HG02852 (cell line): ENCODE data around the gene DHRS1.
"Not testable (repeated sequence)": the region's sequence is repeated elsewhere in the genome, so short reads cannot be mapped to it uniquely, and the experiment has no call there.

ENCODE experiments used
- ATAC-seq: cut with Tn5 transposase; IDR thresholded peaks from one replicate; pipeline ENCODE4 v1.9.1; 2021; ENCODE audit warnings: mild to moderate bottlenecking, moderate library complexity; ENCODE audit not compliant: unreplicated experiment

Gene DHRS1

DNA sequence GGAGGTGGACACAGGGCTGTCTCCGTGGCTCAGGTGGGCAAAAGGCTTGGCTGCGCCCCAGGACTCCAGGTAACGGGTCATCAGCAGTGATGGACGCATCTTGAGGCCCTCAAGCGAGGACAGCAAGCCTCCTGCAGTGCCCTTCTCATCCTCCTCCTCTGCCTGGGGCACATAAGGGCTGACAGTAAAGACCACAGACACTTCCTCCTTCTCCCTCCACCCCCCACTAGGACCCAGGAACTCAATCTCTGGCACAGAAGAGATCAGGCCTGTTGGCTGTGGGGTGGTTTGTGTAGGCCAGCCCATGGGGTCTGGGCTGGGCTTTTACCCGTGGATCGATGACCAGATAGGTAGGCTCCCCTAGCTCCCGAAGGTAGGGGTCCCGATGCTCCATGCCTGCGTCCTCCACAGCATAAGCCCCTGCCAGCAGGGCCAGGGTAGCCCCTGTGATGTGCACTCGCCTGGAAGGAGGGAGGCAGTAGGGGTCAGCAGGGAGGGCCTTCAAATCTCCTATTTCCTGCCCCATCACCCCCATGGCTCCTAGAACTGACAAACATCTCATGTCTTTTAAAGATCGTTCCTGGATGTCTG lies 29.6 kb upstream of the DHRS1 start:
- no peak for ATAC-seq

GRCh38 chr14:24327914-24328313 lies 28.3 kb upstream of the DHRS1 start:
- not testable (repeated sequence) for ATAC-seq

DNA sequence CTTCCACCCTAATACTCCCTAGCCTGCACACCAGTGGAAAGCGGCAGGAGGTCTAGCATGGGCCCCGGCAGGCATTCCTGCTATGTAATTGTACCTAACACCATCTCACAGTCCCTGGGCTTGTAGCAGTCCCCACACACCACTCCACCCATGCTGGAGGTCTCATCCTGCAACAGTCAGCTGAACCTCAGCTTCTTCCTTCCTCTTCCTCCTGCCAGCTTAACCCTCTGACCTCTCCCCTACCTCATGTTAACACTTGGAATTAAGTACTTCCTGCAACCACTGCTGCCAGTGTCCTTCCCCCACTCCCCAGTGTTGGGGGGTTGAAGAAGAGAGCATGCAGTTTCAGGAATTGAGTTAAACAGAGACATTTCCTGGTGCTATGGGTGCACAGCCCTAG lies 27.7 kb upstream of the DHRS1 start:
- ATAC-seq = no peak

DNA sequence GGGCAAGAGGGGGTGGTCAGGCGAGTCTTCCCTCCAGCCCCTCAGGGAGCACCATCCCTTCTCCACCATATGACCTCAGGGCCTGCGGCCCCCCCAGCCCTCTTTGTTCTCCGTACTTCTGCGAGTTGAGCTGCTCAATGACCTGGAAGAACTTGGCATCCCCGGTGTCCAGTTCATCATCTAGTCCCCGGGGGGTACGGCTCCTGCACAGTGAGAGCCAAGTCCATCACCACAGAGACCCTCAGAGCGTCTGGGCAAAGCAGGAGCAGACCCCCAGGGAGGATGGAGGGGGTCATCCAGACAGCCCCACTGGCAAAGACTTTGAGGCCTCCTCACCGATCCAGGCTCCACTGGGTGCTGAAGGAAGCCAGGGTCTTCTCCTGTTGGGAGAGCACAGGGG lies 26.4 kb upstream of the DHRS1 start:
- ATAC-seq = no peak

- ATAC-seq = no peak
These were observed 25.5 kb upstream of the DHRS1 start for GRCh38 chr14:24325041-24325530.

DNA sequence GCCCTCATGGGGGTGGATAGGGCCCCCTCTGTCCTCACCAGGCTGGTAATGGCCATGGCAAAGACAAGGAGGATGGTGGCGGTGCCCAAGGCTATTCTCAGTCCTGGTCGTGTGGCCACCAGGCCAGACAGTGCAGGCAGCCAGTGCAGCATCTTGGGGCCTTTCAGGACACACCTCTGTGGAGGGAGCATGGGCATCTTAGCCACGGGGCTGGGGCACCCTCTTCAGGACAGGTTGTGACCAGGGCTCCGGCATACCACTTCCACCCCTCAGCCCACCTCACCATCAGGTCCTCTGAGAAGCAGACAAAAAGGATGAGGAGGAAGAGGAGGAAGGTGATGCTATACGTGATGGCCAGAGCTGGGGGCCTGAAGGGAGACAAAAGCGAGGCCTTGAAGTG lies 24.4 kb upstream of the DHRS1 start:
- ATAC-seq = no peak

- ATAC-seq = no peak
These were observed 23.8 kb upstream of the DHRS1 start for GRCh38 chr14:24323341-24323740.

DNA sequence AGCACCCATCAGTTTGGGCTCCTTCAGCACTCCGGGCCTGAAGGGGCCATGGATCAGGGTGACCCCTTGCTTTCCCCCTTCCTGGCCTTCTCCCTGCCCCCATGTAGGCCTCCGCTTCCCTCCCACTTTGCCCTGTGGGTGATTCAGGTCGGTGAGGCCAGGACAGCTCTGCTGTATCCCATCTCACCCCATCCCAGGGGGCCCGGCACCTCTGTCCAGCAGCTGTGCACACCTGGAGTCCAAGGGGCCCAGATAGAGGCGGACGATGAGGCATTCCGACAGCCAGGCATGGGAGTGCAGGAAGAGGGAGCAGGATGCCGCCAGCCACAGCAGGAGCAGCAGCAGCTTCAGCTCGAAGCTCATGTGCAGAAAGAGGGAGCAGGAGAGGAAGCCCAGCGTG lies 23.1 kb upstream of the DHRS1 start:
- ATAC-seq = no peak

DNA sequence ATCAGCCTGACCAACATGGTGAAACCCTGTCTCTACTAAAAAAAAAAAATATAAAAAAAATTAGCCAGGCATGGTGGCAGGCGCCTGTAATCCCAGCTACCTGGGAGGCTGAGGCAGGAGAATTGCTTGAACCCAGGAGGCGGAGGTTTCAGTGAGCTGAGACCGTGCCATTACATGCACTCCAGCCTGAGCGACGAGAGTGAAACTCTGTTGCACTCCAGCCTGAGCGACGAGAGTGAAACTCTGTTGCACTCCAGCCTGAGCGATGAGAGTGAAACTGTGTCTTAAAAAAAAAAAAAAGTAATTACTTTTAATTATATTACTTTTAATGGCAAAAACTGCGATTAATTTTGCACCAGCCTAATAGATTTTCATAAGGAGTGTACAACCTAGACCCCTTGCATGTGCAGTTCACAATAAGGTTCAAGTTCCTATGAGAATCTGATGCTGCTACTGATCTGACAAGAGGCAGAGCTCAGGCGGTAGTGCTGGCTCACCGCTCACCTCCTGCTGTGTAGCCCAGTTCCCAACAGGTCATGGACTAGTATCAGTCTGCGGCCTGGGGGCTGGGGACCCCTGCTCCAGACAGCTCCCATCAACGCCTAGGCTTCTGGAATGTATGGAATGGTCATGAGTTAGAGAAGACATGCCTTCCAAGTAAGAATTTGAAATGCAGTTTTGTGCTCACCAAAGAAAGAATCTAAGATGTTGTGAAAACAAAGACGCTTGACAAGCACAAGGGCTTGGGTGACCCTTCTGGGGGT lies 21.8 kb upstream of the DHRS1 start:
- ATAC-seq = no peak

DNA sequence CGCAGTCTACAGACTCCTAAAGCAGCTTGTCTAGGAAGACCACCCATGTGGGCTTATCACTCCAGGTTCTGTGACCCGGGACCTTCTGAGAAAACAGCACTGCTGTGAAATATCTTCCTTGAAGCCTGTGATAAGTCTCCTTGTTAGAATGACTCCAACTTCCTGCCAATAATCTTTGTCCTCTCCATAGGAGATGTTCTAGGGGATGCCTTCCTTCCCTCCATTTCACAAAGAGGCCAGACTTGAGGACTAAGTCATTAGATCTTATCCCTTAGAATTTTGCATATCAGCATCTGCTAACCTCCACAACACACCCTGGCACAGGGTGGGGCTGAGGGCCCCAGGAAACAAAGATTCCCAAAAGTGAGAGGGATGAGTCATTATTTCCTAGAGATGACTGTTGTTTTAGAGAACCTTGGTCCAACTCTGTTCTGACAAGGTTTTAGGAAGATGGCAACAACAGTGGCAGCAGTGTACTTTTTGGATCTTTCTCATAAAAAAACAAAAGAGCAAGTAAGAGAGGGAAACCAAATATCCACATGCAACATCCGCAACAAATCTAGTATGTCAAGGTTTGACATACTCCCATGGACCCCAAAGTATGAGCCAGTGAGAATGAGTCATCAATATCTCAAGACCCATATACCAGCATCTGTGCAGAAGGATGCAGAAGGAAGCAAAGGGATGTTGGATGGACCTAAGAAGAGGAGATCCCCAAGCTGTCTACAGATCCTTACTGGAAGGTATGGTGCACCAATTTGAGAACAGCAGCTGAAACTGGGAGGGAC lies 17.8 kb upstream of the DHRS1 start:
- no peak for ATAC-seq

DNA sequence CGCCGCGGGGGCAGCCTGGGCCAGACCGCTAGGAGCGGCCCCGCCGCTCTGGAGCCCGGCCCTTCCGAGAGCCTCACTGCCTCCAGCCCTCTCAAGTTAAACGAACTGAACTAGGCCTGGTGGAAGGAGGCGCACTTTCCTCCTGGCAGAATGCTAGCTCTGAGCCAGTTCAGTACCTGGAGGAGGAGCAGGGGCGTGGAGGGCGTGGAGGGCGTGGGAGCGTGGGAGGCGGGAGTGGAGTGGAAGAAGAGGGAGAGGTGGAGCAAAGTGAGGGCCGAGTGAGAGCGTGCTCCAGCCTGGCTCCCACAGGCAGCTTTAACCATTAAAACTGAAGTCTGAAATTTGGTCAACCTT lies 17.0 kb upstream of the DHRS1 start:
- ATAC-seq = no peak

DNA sequence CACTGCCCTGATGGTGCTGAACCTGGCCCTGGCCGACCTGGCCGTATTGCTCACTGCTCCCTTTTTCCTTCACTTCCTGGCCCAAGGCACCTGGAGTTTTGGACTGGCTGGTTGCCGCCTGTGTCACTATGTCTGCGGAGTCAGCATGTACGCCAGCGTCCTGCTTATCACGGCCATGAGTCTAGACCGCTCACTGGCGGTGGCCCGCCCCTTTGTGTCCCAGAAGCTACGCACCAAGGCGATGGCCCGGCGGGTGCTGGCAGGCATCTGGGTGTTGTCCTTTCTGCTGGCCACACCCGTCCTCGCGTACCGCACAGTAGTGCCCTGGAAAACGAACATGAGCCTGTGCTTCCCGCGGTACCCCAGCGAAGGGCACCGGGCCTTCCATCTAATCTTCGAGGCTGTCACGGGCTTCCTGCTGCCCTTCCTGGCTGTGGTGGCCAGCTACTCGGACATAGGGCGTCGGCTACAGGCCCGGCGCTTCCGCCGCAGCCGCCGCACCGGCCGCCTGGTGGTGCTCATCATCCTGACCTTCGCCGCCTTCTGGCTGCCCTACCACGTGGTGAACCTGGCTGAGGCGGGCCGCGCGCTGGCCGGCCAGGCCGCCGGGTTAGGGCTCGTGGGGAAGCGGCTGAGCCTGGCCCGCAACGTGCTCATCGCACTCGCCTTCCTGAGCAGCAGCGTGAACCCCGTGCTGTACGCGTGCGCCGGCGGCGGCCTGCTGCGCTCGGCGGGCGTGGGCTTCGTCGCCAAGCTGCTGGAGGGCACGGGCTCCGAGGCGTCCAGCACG lies 16.4 kb upstream of the DHRS1 start:
- ATAC-seq = no peak

GRCh38 chr14:24315243-24315806 lies 15.7 kb upstream of the DHRS1 start:
- ATAC-seq = no peak

- no peak for ATAC-seq
These were observed 15.0 kb upstream of the DHRS1 start for GRCh38 chr14:24314377-24315193.

DNA sequence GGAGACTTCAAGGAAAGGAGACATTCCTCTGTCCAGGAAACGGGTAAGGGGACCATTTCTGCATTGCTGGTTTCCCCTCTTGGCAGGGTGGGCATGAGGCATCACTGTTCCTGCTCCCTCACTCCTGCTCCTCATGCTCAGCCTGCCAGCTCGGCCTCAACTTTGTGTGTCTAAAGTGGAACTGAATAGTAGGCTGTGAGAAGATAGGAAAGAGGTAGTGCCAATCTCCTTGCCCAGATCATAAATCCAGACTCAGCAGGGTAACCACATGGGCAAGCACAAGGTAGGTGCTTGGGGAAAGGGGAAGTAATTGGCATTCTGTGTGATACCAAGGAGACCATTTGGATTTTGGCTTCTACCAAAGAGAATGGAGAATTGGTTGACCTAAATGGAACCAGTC lies 14.3 kb upstream of the DHRS1 start:
- ATAC-seq = no peak

DNA sequence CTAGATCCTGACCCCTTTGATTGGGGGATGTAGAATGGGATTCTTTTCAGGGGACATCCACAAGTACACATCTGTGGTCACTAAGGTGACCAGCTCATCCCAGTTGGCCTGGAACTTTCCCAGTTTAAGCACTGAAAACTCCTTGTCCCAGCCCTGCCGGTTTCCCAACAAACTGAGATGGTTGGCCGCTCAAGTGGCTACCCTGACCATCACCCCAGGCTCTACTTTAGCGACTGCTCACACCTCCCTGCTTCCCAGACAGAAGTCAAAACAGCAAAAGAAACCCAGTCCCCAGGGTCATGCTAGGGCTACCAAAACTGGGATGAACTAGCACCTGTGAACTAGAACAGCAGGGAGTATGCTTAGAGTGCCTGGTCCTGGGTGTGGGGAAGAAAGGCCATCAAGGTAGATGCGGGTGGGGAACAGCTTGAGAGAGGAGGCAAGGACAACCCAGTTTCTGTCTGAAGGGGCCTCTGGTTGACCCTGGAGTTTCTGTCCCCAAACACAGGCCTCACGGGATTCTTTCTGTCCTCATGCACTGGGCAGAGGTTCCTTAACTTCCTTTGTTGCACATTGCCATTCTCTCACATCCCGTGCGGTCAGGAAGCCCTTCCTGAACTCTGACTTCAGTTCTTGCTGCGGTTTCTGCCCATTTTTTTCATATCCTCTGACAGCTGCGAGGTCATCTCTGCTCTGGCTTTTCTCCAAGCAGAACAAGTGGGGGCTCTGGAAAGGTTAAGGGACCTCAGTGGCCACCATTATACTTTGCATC lies 13.3 kb upstream of the DHRS1 start:
- ATAC-seq = no peak

- no peak for ATAC-seq
These were observed 12.4 kb upstream of the DHRS1 start for GRCh38 chr14:24311837-24312615.
